Heart left ventricle (tissue), 16 donors: Measurements from ENCODE around the gene REXO5. TPM values are rescaled to one million over a fixed set of nuclear protein-coding genes. Genes with fewer than 3 reads are reported as not detected.

Experiments used
- ATAC-seq, 4 donors: fragments of 200-7000 bp; cut with Tn5 transposase; one replicate each; pipeline ENCODE4 v1.9.1; 2020 to 2022; ENCODE audit warnings: moderate library complexity in 4 of 4, mild to moderate bottlenecking in 3 of 4, moderate number of reproducible peaks in 1 of 4
- DNase-seq, 5 donors: peaks; one replicate each; pipeline ENCODE4 v3.0.0-alpha.2; 2020
- H3K27ac ChIP-seq, 12 donors: fragments of 200-600 bp; sonication (generic) in 4 of 12; one replicate each; pipeline versions ENCODE4 v1.5.0 to v1.8.0; 2016 to 2022; ENCODE audit warnings: mild to moderate bottlenecking in 2 of 12
- H3K27me3 ChIP-seq, 9 donors: fragments of 200-600 bp; sonication (generic) in 2 of 9; one replicate each; pipeline versions ENCODE4 v1.5.1 to v1.8.0; 2016 to 2022; ENCODE audit warnings: mild to moderate bottlenecking in 3 of 9
- H3K36me3 ChIP-seq, 9 donors: fragments of 200-600 bp; sonication (generic) in 2 of 9; one replicate each; pipeline versions ENCODE4 v1.5.0 to v1.8.0; 2018 to 2022; ENCODE audit warnings: mild to moderate bottlenecking in 2 of 9
- H3K4me1 ChIP-seq, 12 donors: fragments of 200-600 bp; sonication (generic) in 4 of 12; one replicate each; pipeline versions ENCODE4 v1.5.0 to v1.8.0; 2016 to 2022; ENCODE audit warnings: mild to moderate bottlenecking in 3 of 12
- H3K4me3 ChIP-seq, 12 donors: fragments of 200-600 bp; sonication (generic) in 4 of 12; one replicate each; pipeline versions ENCODE4 v1.5.0 to v1.8.0; 2017 to 2022; ENCODE audit warnings: mild to moderate bottlenecking in 9 of 12, moderate library complexity in 4 of 12
- H3K9me3 ChIP-seq, 12 donors: fragments of 200-600 bp; sonication (generic) in 4 of 12; one replicate each; pipeline versions ENCODE4 v1.5.0 to v1.8.0; 2016 to 2022; ENCODE audit warnings: mild to moderate bottlenecking in 1 of 12
- POLR2A ChIP-seq, 2 donors: fragments of 450-650 bp; IDR thresholded peaks; one replicate each; pipeline ENCODE4 v1.6.1; 2017; ENCODE audit warnings: antibody characterized with exemption in 2 of 2, mild to moderate bottlenecking in 2 of 2, moderate library complexity in 2 of 2
- WGBS, 4 donors: extraction: QIAGEN DNeasy Blood & Tissue Kit in 2 of 4; methylation state at CpG; one replicate each; pipeline versions ENCODE4 v1.1.5 to v1.1.7; 2013 to 2018; 5-methylcytosine and 5-hydroxymethylcytosine counted together
- intact Hi-C, 10 donors: fragments of 100-400 bp; cut with DNase I; formaldehyde crosslinking; loops; one replicate each; pipeline versions ENCODE4 v1.11.1 to v1.14.2; 2022
- polyA plus RNA-seq, 2 donors: library from polyadenylated mRNA; stranded (reverse); fragments of 200-250 nt; gene quantifications; one replicate each; pipeline ENCODE4 v1.2.3, GENCODE V29; 2013
- total RNA-seq, 9 donors: library from RNA; depleted of rRNA in 2 of 9; stranded (reverse); fragments of >200 nt in 2 of 9; fragmentation: NEBNext Ultra II Directional in 3 of 9; extraction: Animal tissue kit (Norgen Biotek cat#: 25700) in 3 of 9; gene quantifications; one replicate each; pipeline versions ENCODE4 v1.1.0 to v1.2.4, GENCODE V29; 2016 to 2023
- TF ChIP-seq, protein P1 (sequence below), 12 donors: fragments of 200-600 bp; sonication (generic) in 4 of 12; IDR thresholded peaks; one replicate each; pipeline versions ENCODE4 v1.5.0 to v1.8.0; 2018 to 2022; ENCODE audit warnings: antibody characterized with exemption in 12 of 12, mild to moderate bottlenecking in 5 of 12
- donor health status: ischemic (EF 13 %, LVEDD 7.1; RV severe dilation, severe dysfunction).
- donor health status: healthy with polysubstance abuse.
- donor health status: DM: no; HTN: yes; CAD: no.
- donor health status: DM: no; HTN: no; CAD: no.
- donor health status: ischemic (EF 25% LVEDD 6.9; RV normal size, moderate dysfunction).
- donor health status: ischemic (EF 25% LVEDD 5.7; RV mildly dilated, moderate dysfunction).
- donor health status: healthy.
- donor health status: DM: yes; HTN: yes; CAD: no.
- donor health status: ischemic (EF 35%, LVEDD 5.7; RV mildly dilated, moderate dysfunction).
- donor health status: nonischemic (EF 11% LVEDD 7.7; RV severe dilation, severe dysfunction).
- donor health status: DM: yes; HTN: yes; CAD: no.
- donor health status: PGD.
- donor health status: ischemic (EF 29% LVEDD 5.4; RV normal size, mild dysfunction).
- donor health status: nonischemic (EF 23%, LVEDD 6.1; RV moderate dilation, normal function).

Gene REXO5
- total and polyA plus RNA-seq, 11 donors: 1.6 to 7.5 (median 3.5) TPM

DNA sequence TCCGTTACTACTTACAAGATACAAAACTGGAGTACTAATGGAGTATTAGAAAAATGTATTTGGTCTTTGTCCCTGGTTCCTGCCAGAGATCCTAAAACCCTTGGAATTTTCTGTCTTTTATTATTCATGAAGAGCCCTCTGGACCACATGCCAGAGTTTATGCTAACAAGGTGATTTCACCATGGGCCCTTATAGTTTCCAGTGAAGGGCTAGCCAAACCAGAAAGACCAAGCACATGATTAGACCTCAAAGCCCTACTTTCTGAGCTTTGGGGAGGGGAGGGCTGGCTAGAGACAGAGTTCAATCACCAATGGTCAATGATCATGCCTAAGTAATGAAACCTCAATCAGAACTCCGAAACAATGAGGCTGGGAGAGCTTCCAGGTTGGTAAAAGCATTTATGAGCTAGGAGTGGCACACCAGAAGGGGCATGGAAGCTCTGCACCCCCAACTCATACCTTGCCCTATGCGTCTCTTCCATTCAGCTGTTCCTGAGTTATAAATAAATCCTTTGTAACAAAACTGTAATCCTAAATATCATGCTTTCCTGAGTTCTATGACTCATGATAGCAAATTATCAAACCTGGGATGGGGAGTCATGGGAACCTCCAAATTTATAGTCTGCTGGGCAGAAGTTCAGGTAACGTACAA is 83.4 kb downstream of the REXO5 start:
- Histone ChIP-seq H3K9me3 (no peaks in the 10 kb centered on the region), H3K27ac (no peak overlapping the region), H3K27me3 (no peaks in the 10 kb centered on the region), H3K4me1 (peaks cover 0 to 54% (median 14%) of the 10 kb centered on the region in 12 donors), H3K36me3 (peaks cover 0 to 61% (median 23%) of the 10 kb centered on the region in 9 donors), H3K4me3 (no peak overlapping the region)
- intact Hi-C loops: no loop called here
- DNase-seq: no peak
- no peak for TF ChIP-seq POLR2A (IDR thresholded peaks at IDR 0.05)
- TF ChIP-seq, protein P1, sequence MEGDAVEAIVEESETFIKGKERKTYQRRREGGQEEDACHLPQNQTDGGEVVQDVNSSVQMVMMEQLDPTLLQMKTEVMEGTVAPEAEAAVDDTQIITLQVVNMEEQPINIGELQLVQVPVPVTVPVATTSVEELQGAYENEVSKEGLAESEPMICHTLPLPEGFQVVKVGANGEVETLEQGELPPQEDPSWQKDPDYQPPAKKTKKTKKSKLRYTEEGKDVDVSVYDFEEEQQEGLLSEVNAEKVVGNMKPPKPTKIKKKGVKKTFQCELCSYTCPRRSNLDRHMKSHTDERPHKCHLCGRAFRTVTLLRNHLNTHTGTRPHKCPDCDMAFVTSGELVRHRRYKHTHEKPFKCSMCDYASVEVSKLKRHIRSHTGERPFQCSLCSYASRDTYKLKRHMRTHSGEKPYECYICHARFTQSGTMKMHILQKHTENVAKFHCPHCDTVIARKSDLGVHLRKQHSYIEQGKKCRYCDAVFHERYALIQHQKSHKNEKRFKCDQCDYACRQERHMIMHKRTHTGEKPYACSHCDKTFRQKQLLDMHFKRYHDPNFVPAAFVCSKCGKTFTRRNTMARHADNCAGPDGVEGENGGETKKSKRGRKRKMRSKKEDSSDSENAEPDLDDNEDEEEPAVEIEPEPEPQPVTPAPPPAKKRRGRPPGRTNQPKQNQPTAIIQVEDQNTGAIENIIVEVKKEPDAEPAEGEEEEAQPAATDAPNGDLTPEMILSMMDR (IDR thresholded peaks at IDR 0.05): no peak
- no peak for ATAC-seq
- 83 to 91% (median 87%) methylated on average over 4 of the region's 4 CpGs for WGBS, 4 donors

GRCh38 chr16:20894388-20894787 is 88.1 kb downstream of the REXO5 start:
- no peak for ATAC-seq

GRCh38 chr16:20897253-20897897 is 91.0 kb downstream of the REXO5 start:
- peak overlapping the region in 2 of 12 donors; percentile 98 to 99 for H3K27ac ChIP-seq
- DNase-seq (no peak), ATAC-seq (no peak)
- no peaks in the 10 kb centered on the region for H3K9me3 ChIP-seq
- 72 to 80% (median 76%) methylated on average over 4 of the region's 4 CpGs for WGBS, 4 donors
- H3K36me3 ChIP-seq: peaks cover 0 to 50% (median 28%) of the 10 kb centered on the region in 9 donors
- no peaks in the 10 kb centered on the region for H3K27me3 ChIP-seq
- H3K4me3 ChIP-seq: peak overlapping the region in 1 of 12 donors; percentile 80
- H3K4me1 ChIP-seq: peaks cover 9 to 48% (median 31%) of the 10 kb centered on the region in 12 donors
- TF ChIP-seq, protein P1 (IDR thresholded peaks at IDR 0.05): no peak
- TF ChIP-seq POLR2A (IDR thresholded peaks at IDR 0.05): no peak
- intact Hi-C loops: no loop called here

More at GRCh38 chr16:20894388-20894787, 88.1 kb downstream of the REXO5 start:
- Histone ChIP-seq H3K9me3 (no peaks in the 10 kb centered on the region), H3K4me1 (peaks cover 7 to 49% (median 26%) of the 10 kb centered on the region in 12 donors), H3K36me3 (peaks cover 0 to 71% (median 36%) of the 10 kb centered on the region in 9 donors), H3K27ac (no peak overlapping the region), H3K27me3 (no peaks in the 10 kb centered on the region), H3K4me3 (no peak overlapping the region)
- intact Hi-C loops: no loop called here
- no peak for TF ChIP-seq POLR2A (IDR thresholded peaks at IDR 0.05)
- TF ChIP-seq, protein P1 (IDR thresholded peaks at IDR 0.05): no peak
- DNase-seq: no peak
- 45 to 68% (median 55%) methylated on average over 1 to 2 of the region's 2 CpGs for WGBS, 4 donors

DNA sequence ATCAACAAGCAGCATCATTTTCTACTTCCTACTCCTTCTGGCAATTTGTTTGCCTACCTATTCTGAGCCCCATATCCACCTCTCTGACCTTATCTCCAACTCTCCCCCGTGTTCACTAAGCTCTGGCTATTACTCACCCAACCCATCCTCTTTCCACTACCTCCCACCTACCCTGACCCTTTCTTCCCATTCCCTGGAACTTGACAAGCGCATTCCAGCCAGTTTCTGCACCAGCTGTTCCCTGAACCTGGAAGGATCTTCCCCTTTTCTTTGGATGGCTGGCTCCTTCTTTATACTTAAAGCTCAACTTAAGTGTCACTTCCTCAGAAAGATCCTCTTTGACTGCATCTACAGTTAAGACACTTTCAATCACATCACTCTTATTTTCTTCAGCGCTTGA is 91.6 kb downstream of the REXO5 start:
- DNase-seq (no peak), ATAC-seq (no peak)
- Histone ChIP-seq H3K9me3 (no peaks in the 10 kb centered on the region), H3K4me1 (peaks cover 9 to 54% (median 32%) of the 10 kb centered on the region in 12 donors), H3K36me3 (peaks cover 0 to 49% (median 30%) of the 10 kb centered on the region in 9 donors), H3K4me3 (peak overlapping the region in 3 of 12 donors; percentile 80 to 85 (median 85)), H3K27me3 (no peaks in the 10 kb centered on the region), H3K27ac (peak overlapping the region in 4 of 12 donors; percentile 96 to 99 (median 98))
- 65 to 71% (median 70%) methylated on average over 3 of the region's 3 CpGs for WGBS, 4 donors
- intact Hi-C loops: no loop called here
- no peak for TF ChIP-seq POLR2A (IDR thresholded peaks at IDR 0.05)
- TF ChIP-seq, protein P1 (IDR thresholded peaks at IDR 0.05): no peak
